Measurements from ENCODE around the gene MATN1. TPM values are rescaled to one million over a fixed set of nuclear protein-coding genes. Genes with fewer than 3 reads are reported as not detected.

MATN1 gene
- total and polyA plus RNA-seq, 7 donors: 0.09 to 0.54 (median 0.36) TPM; not detected in 4

DNA sequence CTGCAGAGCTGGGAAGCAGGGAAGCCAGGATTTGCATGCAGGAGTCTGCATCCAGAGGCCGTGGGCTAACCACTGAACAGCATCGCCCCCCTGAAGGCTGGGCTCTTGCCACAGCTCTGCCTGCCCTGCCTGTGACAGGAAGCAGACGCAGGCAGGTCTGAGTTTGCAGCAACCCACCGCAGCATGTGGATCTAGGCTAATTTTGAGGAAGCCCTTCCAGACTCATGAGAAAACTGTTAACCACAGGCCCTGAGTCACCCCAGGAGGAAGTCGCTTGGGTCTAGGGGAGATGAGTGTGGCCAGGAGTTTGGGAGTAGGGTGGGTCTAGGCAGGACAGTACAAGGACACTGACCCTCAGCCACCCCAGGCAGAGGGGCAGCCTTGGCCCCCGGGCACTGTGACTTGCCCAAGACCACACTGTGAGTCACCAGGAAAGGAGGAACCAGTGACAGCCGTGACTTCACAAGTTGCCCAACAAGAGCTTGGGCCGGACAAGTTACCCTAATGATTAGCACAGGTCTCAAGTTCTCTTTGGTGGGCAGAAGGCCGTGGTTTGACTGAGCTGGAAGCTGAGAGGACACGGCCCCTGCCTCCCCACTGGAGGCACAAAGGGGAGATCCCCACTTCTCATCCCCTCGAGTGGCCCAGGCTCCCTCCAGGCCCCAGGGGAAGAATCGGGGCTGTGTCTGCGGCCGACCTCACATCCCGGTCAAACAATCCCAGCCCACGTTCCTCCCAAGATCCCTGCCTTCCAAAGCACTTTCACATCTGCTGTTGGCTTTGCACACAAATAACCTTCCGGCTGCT is 33.4 kb upstream of the MATN1 start:
- TF ChIP-seq EP300 (IDR thresholded peaks at IDR 0.05): peak in 2 of 4 donors; percentile 29 to 46
- TF ChIP-seq, protein P1, sequence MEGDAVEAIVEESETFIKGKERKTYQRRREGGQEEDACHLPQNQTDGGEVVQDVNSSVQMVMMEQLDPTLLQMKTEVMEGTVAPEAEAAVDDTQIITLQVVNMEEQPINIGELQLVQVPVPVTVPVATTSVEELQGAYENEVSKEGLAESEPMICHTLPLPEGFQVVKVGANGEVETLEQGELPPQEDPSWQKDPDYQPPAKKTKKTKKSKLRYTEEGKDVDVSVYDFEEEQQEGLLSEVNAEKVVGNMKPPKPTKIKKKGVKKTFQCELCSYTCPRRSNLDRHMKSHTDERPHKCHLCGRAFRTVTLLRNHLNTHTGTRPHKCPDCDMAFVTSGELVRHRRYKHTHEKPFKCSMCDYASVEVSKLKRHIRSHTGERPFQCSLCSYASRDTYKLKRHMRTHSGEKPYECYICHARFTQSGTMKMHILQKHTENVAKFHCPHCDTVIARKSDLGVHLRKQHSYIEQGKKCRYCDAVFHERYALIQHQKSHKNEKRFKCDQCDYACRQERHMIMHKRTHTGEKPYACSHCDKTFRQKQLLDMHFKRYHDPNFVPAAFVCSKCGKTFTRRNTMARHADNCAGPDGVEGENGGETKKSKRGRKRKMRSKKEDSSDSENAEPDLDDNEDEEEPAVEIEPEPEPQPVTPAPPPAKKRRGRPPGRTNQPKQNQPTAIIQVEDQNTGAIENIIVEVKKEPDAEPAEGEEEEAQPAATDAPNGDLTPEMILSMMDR (IDR thresholded peaks at IDR 0.05): no peak
- TF ChIP-seq POLR2AphosphoS5 (IDR thresholded peaks at IDR 0.05): peak in 3 of 4 donors; percentile 10 to 51 (median 25)
- no peak for TF ChIP-seq POLR2A (IDR thresholded peaks at IDR 0.05)
- Histone ChIP-seq H3K27me3 (no peaks in the 10 kb centered on the region), H3K4me1 (peaks cover 0 to 14% (median 10%) of the 10 kb centered on the region in 4 donors), H3K4me3 (peak overlapping the region; percentile 8 to 44 (median 28)), H3K27ac (peak overlapping the region; percentile 61 to 74 (median 66)), H3K36me3 (no peaks in the 10 kb centered on the region), H3K9me3 (no peaks in the 10 kb centered on the region)
- 38 to 77% methylated on average over 17 of the region's 17 CpGs for WGBS, 2 donors
- DNase-seq: peak; percentile 84
- intact Hi-C loops (cut with DNase I): no loop called here

DNA sequence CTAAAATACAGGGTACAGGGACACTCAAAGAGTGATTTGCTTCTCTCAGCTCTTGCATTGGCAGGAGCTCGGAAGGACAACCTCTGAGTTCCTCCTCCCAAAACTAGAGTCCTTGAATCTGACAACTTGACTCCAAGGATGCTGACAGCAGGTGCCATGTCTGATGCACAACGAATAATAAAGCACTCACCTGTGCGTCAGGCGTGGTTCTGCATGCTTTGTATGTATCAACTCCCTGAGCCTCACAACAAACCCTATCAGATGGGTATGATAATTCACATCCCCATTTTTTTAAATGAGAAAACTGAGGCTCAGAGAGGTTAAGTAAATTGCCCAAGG is 32.8 kb upstream of the MATN1 start:
- no peaks in the 10 kb centered on the region for H3K27me3 ChIP-seq
- 49 to 81% methylated on average over 4 of the region's 4 CpGs for whole genome bisulfite sequencing, 2 donors
- DNase-seq: no peak
- intact Hi-C loops (cut with DNase I): no loop called here
- H3K4me3 ChIP-seq: peak overlapping the region in 3 of 4 donors; percentile 12 to 44 (median 18)
- no peaks in the 10 kb centered on the region for H3K36me3 ChIP-seq
- TF ChIP-seq, protein P1 (IDR thresholded peaks at IDR 0.05): no peak
- TF ChIP-seq POLR2AphosphoS5 (IDR thresholded peaks at IDR 0.05) (no peak), EP300 (IDR thresholded peaks at IDR 0.05) (no peak), POLR2A (IDR thresholded peaks at IDR 0.05) (no peak)
- H3K9me3 ChIP-seq: no peaks in the 10 kb centered on the region
- H3K27ac ChIP-seq: peak overlapping the region; percentile 13 to 74 (median 50)
- H3K4me1 ChIP-seq: peaks cover 0 to 8% (median 4%) of the 10 kb centered on the region in 4 donors

- intact Hi-C loops (cut with DNase I): no loop called here
- no peak for DNase-seq
- no peak for TF ChIP-seq POLR2AphosphoS5 (IDR thresholded peaks at IDR 0.05)
- TF ChIP-seq, protein P1 (IDR thresholded peaks at IDR 0.05): no peak
- no peak for TF ChIP-seq POLR2A (IDR thresholded peaks at IDR 0.05)
- no peak for TF ChIP-seq EP300 (IDR thresholded peaks at IDR 0.05)
- 51 to 80% methylated on average over 4 of the region's 4 CpGs for WGBS, 2 donors
- Histone ChIP-seq H3K27ac (peak overlapping the region in 2 of 4 donors; percentile 13 to 74), H3K4me3 (peak overlapping the region in 3 of 4 donors; percentile 12 to 44 (median 18)), H3K9me3 (no peaks in the 10 kb centered on the region), H3K27me3 (no peaks in the 10 kb centered on the region), H3K36me3 (no peaks in the 10 kb centered on the region), H3K4me1 (peaks cover 0 to 4% (median under 1%) of the 10 kb centered on the region in 4 donors)
Measured at GRCh38 chr1:30755746-30756145, 32.4 kb upstream of the MATN1 start.

DNA sequence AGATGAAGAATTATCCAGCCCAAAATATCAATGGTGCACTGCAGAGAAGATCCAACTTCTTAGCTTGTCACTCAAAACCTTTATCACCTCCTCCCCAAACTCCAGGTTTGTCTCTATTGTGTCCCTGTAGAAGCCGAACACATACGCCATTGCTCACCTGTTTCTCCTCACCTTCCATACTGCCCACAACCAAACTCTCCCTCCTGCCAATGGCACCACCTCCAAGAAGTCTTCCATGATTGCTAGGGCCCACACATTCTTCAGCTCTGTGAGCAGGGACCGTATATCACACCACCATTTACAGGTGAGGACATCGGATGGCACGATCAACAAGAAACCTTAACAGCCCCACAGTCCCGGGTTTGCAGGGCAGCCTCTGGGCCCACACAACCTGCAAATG is 31.9 kb upstream of the MATN1 start:
- Histone ChIP-seq H3K9me3 (no peaks in the 10 kb centered on the region), H3K36me3 (no peaks in the 10 kb centered on the region), H3K4me3 (peak overlapping the region in 2 of 4 donors; percentile 18 to 44), H3K27me3 (no peaks in the 10 kb centered on the region), H3K4me1 (no peaks in the 10 kb centered on the region), H3K27ac (peak overlapping the region in 1 of 4 donors; percentile 74)
- no peak for DNase-seq
- TF ChIP-seq, protein P1 (IDR thresholded peaks at IDR 0.05): no peak
- TF ChIP-seq EP300 (IDR thresholded peaks at IDR 0.05): no peak
- TF ChIP-seq POLR2AphosphoS5 (IDR thresholded peaks at IDR 0.05): no peak
- TF ChIP-seq POLR2A (IDR thresholded peaks at IDR 0.05): no peak
- intact Hi-C loops (cut with DNase I): no loop called here
- WGBS, 2 donors: 75 to 86% methylated on average over 6 of the region's 6 CpGs
